Measurements from ENCODE around the gene PDILT.

The PDILT gene

DNA sequence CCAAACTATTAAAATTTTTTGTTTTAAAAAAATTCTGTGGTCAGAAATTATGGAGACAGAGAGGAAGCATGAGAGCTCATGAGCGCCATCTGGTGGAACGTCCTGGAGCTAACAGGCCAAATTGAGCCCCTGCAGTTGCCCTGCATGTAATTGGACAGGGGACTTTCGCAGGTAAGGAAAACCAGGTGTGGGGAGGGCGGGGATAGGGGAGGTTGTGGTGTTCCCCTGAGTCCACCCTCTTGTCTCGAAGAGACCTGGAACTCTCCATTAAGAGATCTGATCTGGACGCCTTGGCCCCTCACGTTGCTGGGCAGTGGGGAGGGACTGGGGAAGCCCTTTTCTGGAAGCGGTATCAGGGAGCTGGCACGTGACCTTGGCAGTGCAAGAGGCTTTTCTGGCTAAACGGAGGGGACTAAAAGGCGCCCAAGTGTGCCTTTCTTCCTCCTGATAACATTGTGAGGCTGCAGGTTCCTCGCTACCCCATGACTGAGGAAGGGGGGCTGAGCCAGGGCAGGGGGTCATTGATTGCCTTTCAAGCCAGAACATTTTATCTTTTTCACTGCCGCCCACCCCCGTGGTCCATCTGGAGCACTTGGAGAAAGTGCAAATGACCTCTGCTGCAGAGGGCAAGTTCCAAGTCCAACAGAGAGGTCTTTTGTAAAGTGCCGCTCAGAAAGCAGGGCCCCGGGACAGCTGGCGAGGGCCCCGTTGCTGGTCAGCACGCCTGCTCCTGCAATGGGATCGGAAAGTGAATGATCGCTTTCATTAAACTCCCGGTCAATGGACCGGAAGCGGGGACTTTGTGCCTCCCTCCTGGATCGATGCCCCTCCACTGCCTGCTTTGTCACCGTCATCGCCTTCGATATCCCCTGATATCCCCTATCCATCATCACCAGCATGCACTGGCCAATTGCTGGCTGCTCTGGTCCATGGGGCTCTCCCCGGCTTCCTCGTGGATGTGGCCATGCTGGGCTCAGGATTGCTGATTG is 18.4 kb downstream of the PDILT start:
- ChIA-PET POLR2A (no interaction called here), CTCF (interaction anchor here (0.8 to 5.7 kb wide), 19 partner anchors 9 to 787 kb away, joined by 3 to 103 read pairs (median 6); partner anchors contain the start of genes ACSM5 and PDILT)
- TF ChIP-seq, protein P1, sequence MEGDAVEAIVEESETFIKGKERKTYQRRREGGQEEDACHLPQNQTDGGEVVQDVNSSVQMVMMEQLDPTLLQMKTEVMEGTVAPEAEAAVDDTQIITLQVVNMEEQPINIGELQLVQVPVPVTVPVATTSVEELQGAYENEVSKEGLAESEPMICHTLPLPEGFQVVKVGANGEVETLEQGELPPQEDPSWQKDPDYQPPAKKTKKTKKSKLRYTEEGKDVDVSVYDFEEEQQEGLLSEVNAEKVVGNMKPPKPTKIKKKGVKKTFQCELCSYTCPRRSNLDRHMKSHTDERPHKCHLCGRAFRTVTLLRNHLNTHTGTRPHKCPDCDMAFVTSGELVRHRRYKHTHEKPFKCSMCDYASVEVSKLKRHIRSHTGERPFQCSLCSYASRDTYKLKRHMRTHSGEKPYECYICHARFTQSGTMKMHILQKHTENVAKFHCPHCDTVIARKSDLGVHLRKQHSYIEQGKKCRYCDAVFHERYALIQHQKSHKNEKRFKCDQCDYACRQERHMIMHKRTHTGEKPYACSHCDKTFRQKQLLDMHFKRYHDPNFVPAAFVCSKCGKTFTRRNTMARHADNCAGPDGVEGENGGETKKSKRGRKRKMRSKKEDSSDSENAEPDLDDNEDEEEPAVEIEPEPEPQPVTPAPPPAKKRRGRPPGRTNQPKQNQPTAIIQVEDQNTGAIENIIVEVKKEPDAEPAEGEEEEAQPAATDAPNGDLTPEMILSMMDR (IDR thresholded peaks at IDR 0.05; ENCODE audit: control extremely low read depth, extremely low read depth, low read depth, missing control alignments), result peak; percentile 78
- DNase-seq (ENCODE audit: extremely low spot score), result peak; percentile 69

DNA sequence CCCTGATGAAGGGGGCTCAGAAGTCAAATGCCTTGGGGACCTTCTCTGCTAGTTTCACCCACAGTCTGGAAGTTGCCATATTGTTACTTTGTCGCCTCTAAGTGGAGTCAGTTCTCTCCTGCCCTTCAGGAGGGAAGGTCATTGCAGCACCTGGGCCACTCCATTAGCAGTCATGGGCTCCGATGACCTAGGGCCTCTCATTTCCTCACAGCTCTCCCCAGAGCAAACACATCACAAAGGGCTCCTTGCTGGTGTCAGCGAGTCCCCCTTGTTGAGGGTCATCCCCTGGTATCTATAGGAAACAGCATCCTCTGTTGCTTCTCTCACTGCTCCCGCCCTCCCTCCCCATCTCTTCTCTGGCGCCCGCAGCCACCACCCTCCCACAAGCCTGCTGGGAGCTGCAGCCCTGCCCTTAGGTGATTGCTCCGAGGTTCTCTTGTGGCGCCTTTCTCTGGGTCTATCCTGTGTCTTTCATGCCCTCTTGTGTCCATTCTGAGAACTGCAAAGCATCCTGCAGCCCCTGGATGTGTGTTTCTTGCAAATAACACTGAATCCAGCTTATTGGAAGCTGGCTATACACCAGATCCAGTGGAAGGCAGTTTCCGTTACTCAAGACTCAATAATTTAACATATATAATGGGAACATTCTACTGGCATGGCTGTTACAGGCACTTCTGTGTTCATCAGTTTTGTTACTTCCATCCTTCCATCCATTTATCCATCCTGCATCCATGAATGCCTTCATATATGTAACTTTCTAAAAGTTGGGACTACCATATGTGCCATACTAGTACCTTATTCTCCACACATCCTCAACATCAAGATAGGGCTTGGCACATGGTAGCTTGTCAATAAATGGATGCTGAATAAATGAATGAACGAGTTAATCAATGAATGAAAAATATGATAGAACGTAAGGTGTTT is 21.2 kb downstream of the PDILT start:
- TF ChIP-seq, protein P1 (IDR thresholded peaks at IDR 0.05; ENCODE audit: control extremely low read depth, extremely low read depth, low read depth, missing control alignments), result peak; percentile 77
- CTCF ChIA-PET, result interaction anchor here (0.6 to 5.7 kb wide), 19 partner anchors 8 to 829 kb away, joined by 3 to 103 read pairs (median 6); no protein-coding TSS in a partner anchor
- POLR2A ChIA-PET, result no interaction called here
- peak; percentile 64 for DNase-seq (ENCODE audit: extremely low spot score)

DNA sequence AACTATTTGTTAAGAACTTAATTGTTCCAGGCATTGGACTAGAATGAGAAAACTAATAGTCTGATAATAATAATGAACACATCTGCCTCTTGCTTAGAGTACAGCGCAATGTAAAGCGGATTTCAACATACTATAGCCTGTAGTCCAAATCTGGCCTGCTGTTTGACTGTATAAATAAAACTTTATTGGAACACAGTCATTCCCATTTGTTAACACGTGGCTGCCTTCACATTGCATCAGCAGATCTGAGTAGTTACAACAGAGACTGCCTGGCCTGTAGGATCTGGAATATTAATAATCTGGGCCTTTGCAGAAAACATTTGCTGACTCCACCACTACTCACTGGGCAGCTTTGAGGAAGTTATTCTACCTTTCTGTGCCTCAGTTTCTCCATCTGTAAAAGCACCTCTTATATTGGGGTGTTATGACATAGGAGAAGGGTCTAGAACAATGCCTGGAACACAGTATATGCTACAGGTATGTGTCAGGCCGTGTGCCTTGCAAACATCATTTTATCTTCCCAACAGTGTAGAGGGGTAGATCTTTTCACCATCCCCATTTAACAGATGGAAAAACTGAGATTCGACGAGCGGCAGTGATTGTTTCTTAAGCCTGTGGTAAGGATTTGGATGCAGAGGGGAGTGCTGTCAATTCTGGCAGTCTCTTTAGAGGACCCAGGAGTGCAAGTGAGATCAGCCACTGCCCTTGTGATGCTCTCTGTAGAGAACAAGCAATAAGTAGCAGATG is 22.2 kb downstream of the PDILT start:
- ChIA-PET CTCF (interaction anchor here (1.3 to 5.7 kb wide), 8 partner anchors 7 to 491 kb away, joined by 3 to 103 read pairs (median 42); no protein-coding TSS in a partner anchor), POLR2A (no interaction called here)
- TF ChIP-seq, protein P1 (IDR thresholded peaks at IDR 0.05; ENCODE audit: control extremely low read depth, extremely low read depth, low read depth, missing control alignments), result no peak
- DNase-seq (ENCODE audit: extremely low spot score), result no peak

DNA sequence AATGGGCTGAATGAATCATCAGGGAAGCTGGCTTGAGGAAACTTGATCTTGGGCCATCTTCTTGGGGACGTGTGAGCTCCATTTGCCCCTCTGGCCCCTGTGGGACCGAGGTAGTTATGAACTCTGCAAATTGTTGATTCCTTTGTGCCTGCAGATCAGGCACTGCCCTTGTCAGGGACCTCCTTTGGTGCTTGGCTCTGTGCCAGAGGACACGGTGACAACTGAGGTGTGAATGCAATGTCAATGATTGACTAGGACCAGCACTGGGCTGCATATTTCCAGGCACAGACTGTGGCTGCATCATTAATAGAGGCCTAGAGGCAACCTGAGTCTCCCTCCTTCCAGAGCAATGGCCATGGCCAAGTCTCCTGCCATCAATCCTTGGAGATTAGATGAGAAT is 23.8 kb downstream of the PDILT start:
- DNase-seq (ENCODE audit: extremely low spot score), result no peak
- CTCF ChIA-PET, result interaction anchor here (1.2 to 2.1 kb wide), 3 partner anchors 80 to 473 kb away, joined by 3 to 14 read pairs (median 5); no protein-coding TSS in a partner anchor
- POLR2A ChIA-PET, result no interaction called here
- TF ChIP-seq, protein P1 (IDR thresholded peaks at IDR 0.05; ENCODE audit: control extremely low read depth, extremely low read depth, low read depth, missing control alignments), result no peak

DNA sequence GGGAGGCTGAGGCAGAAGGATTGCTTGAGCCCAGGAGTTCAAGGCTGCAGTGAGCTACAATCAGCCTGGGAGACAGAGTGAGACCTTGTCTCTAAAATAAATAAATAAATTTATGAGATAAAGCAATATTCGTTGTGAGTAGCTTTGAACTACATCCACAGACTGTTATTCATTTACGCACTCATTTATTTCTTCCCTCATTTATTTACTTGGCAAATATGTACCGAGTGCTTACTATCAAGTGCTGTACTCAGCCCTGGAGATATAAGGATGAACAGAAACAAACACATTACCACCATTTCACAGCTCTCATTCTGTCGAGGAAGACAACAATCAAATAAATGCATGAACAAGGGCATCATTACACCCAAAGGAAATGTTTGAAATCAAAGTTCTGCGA is 27.4 kb downstream of the PDILT start:
- CTCF ChIA-PET, result interaction anchor here (1.1 to 7.0 kb wide), 4 partner anchors 8 to 479 kb away, joined by 3 to 56 read pairs (median 6); no protein-coding TSS in a partner anchor
- POLR2A ChIA-PET, result no interaction called here
- DNase-seq (ENCODE audit: extremely low spot score), result no peak
- TF ChIP-seq, protein P1 (IDR thresholded peaks at IDR 0.05; ENCODE audit: control extremely low read depth, extremely low read depth, low read depth, missing control alignments), result no peak
